OCI-M1 (cell line): Measurements from ENCODE around the gene GJA5.
A peak's percentile ranks its signal among the peaks of the same experiment; 100 is the strongest.

ENCODE experiments used
- DNase-seq: peaks from one replicate; lab custom pipeline; 2025; lab: John Stamatoyannopoulos, UW

GJA5 gene

GRCh38 chr1:147760481-147761260 lies at the start of gene GJA5:
GJA5 (minus strand) TSS chr1:147760602; CDS start chr1:147759238, 1,364 bp downstream.
- DNase-seq, result no peak

DNA sequence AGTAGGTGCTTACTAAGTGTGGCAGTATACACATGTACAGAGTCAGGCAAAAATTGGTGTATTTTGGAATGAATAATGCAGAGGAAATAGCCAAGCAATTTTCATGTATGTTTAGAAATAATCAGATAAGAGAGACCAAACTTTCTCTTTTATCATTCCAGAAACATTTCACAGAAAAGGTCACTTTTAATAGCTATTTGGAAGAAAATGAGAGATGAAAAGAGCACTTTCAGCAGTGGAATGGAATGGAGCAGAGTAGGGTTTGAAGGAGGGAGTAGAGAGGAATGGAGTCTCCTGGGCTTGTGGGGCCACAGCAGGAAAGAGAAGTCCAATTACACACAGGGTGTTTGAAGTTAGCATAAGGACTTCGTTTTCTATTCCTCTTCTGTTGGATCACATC lies 48.8 kb upstream of the GJA5 start:
- no peak for DNase-seq

DNA sequence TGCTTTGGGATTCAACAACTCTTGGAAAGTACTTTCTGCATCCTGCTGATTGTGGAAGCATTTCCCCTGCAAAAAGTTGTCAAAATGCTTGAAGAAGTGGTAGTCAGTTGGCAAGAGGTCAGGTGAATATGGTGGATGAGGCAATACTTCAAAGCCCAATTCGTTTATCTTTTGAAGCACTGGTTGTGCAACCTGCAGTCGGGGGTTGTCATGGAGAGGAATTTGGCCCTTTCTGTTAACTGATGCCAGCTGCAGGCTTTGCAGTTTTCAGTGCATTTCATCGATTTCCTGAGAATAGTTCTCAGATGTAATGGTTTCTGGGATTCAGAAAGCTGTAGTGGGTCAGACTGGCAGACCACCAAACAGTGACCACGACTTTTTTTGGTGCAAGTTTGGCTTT lies 47.6 kb upstream of the GJA5 start:
- peak; percentile 63 for DNase-seq

GRCh38 chr1:147807405-147807804 lies 47.0 kb upstream of the GJA5 start:
- no peak for DNase-seq

DNA sequence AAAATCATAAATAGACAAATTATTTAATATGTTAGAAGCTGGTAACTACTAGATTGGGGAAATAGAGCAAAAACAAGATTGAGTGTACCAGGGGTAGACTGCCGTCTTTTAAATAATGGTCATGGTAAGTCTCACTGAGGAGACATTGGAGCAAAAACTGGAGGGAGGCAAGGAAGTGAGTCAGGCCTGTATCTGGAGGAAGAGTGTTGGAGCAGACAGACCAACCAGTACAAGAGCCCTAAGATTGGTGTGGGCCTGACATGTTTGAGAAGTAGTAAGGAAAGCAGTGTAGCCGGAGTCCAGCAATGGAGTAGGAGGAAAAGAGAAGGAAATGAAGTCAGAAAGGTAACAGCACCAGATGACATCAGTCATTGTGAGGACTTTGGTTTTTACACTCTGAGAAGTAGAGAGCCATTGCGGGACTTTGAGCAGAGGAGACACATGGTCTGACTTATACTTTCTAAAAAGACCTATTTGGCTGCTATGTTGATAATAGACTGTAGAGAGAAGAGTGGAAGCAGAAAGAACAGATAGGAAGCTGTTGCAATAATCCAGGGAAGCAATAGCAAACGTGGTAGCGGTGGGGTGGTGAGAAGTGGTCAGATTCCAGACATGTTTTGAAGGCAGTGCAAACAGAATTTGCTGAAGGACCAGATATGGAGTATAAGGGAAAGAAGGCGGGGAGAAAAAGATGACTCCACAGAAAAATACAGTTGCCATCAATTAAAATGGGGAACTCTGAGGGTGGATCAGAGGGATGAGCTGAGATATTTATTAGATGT lies 44.7 kb upstream of the GJA5 start:
- DNase-seq, result no peak

- DNase-seq, result no peak
These were observed 40.4 kb upstream of the GJA5 start for GRCh38 chr1:147800804-147801203.

DNA sequence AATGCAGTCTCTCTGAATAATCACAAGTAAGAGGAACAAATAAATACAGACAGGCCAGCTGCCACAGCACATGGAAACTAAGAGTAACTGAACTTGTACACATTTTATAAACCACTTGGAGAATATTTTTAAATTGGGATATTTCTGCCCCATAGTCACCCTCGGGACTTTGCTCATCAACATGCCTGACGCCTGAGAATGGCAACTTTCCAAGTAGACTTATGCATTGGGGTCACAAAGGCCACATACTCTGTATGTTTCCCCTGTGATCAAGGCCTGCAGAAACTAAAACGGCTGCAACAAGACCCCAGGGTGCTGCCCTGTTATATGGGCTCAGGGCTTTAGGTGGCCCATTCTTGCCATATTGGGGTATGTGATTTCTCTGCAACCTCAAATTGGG lies 38.3 kb upstream of the GJA5 start:
- no peak for DNase-seq

- peak; percentile 72 for DNase-seq
These were observed 34.2 kb upstream of the GJA5 start for GRCh38 chr1:147794570-147794969.

GRCh38 chr1:147791876-147792275 lies 31.5 kb upstream of the GJA5 start:
- DNase-seq, result no peak

GRCh38 chr1:147787765-147788164 lies 27.4 kb upstream of the GJA5 start:
- DNase-seq, result no peak

GRCh38 chr1:147786536-147786935 lies 26.1 kb upstream of the GJA5 start:
- no peak for DNase-seq

DNA sequence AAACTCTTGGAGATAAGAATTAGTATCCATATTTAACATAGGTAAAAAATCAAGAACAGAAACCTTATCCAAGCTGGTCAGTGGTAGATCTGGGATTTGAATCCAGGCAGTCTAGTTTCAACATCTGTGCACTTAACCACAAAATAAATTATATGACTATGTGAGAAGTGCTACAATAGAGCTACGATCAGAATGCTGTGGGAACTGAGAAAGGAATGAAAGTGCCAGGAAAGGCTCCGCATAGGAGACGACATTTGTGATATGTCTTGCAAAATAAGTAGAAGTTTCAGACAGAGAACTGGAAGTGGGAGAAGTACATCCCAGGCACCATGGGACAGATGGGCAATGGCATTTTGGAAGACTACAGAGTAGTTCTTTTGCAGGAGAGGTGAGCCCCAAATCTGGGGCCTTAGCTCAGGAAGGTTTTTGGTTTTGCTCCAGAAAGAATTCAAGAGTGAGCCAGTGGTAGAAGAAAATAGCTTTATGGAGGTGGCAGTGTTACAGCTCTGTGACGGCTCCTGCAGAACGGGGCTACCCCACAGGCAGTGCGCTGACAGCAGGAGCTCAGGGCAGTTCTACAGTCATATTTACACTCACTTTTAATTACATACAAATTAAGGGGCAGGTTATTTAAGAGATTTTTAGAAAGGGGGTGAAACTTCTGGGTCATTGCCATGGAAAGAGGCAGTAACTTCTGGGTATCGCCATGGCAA lies 25.5 kb upstream of the GJA5 start:
- DNase-seq, result no peak

- no peak for DNase-seq
These were observed 24.5 kb upstream of the GJA5 start for GRCh38 chr1:147784941-147785340.

GRCh38 chr1:147781056-147781471 lies 20.7 kb upstream of the GJA5 start:
- no peak for DNase-seq

DNA sequence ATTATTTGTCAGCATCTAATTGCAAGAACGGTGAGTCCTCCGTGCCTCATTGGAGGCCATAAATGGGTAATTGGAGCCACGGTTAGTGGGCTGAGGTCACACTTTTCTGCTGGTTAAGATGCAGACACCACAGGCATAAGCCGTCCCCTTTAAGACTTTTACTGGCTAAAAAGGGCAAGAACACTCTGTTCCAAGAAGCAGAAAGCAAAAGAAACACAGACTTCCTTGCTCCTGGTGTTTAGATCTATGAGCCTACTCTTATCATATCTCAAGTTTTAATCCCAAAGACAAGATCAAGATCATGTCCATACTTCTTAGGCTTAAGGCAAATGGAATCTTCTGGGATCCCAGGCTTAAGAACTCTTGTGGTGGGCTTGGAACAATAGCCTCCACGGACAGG lies 17.3 kb upstream of the GJA5 start:
- no peak for DNase-seq

DNA sequence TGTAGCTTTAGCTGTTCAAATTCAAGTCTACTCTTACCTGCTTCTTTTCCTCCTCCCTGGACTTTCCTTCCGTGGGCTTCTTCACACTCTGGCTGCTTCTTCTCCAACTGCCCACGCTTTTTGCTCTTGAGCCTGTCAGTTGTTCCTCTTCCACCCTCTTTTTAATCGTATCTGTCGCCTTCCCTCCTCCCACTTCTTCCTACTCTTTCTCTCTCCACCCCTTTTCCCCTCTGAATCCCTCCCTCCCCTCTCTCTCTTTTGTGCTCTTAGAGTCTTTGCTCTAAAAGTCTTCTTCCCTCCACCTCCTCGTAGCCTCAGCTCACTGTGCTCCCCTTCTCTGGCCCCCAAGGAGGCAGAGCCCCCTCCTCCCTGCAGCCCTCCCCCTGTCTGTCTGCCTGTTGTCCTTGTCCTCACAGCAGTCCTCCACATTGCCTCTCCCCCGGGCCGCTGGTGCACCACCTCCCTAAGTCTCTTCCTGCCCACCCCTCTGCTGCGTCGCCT lies 12.9 kb upstream of the GJA5 start:
- DNase-seq, result peak; percentile 29

- no peak for DNase-seq
These were observed 12.2 kb upstream of the GJA5 start for GRCh38 chr1:147772570-147772969.

DNA sequence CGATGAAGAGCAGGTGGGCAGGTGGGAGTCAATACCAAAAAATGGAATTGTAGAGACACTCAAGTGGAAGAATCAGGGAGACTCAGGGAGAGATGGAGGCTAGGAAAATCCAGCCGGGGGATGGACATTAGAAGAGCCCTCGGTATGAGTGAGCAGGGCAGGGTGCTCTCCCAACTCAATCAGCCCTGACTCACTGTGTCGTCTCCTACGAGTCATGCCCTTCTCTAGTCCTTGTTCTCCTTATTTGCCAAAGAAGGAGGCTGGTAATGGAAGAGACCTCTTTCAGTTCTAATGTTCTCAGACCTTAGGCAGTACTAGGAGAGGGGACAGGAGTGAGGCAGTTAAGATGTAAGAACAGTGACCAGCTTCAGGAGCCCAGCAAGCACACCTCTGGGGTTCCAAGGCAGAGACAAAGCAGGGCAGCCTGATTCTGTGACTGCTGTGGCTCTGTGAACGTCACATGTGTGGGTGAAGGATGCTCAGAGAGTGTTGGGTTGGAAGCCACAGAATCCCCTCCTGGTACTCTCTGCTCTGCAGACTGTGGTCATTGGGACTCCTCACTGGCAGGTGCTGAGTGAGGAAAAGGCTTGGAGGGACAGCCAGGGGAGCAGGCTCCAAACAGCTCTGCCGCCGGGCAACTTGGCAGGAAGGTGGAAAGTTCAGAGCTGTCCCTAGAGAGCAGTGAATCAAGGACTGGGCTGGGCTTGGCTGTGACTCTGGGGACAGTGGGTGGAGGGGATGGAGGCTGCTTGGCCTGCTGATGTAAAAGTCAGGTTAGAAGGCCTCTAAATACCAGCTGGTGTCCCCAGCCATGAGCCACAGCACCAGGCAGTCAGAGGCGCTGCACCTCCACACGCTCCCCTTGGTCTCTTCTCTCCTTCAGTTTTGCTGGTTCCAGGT lies 11.1 kb upstream of the GJA5 start:
- no peak for DNase-seq

DNA sequence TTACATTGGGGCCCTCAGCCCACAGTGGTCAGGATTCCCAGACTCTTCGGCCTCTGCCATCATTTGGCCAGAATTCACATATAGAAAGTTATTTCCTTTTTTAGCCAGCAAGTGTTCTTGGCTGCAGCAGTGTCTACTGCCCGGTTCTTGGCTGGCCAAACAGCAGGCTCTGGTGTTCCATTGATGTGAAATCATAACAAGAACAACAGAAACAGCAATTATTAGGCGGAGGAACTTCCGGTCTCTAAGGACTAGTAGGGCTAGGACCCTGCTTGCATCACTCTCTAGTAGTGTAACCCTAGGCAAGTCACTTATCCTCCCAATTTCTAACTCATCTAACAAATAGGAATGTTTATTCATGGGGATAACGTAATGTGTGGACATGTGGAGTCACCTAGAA lies 8.7 kb upstream of the GJA5 start:
- no peak for DNase-seq

GRCh38 chr1:147768582-147768981 lies 8.2 kb upstream of the GJA5 start:
- no peak for DNase-seq

- no peak for DNase-seq
These were observed 7.7 kb upstream of the GJA5 start for GRCh38 chr1:147768101-147768500.
